ENCODE data around the gene CLDN16.

CLDN16 gene

GRCh38 chr3:190375246-190375645 is 12.7 kb upstream of the CLDN16 start:
- no peak for DNase-seq (ENCODE audit: low spot score)

GRCh38 chr3:190375671-190376070 is 12.3 kb upstream of the CLDN16 start:
- H3K27ac ChIP-seq (ENCODE audit: poor library complexity, severe bottlenecking), result no peak overlapping the region

More at GRCh38 chr3:190375246-190375645, 12.7 kb upstream of the CLDN16 start:
- H3K4me3 ChIP-seq (ENCODE audit: severe bottlenecking), result no peak overlapping the region
- H3K4me1 ChIP-seq (ENCODE audit: insufficient read depth, poor library complexity, severe bottlenecking), result peaks cover 52% of the 10 kb centered on the region
- peak overlapping the region; percentile 65 for H3K27ac ChIP-seq (ENCODE audit: poor library complexity, severe bottlenecking)
- no peaks in the 10 kb centered on the region for H3K36me3 ChIP-seq (ENCODE audit: low read depth)
- no peaks in the 10 kb centered on the region for H3K9me3 ChIP-seq (ENCODE audit: severe bottlenecking)
- H3K27me3 ChIP-seq (ENCODE audit: insufficient read depth, poor library complexity, severe bottlenecking), result no peaks in the 10 kb centered on the region
- ATAC-seq (ENCODE audit: low read depth), result no peak
- no peak for TF ChIP-seq CTCF (IDR thresholded peaks at IDR 0.05; ENCODE audit: poor library complexity, severe bottlenecking)

GRCh38 chr3:190378240-190378891 is 9.6 kb upstream of the CLDN16 start:
- DNase-seq (ENCODE audit: low spot score) (no peak), ATAC-seq (ENCODE audit: low read depth) (peak; percentile 62)
- Histone ChIP-seq H3K27me3 (ENCODE audit: insufficient read depth, poor library complexity, severe bottlenecking) (no peaks in the 10 kb centered on the region), H3K36me3 (ENCODE audit: low read depth) (no peaks in the 10 kb centered on the region), H3K27ac (ENCODE audit: poor library complexity, severe bottlenecking) (peak overlapping the region; percentile 17), H3K4me3 (ENCODE audit: severe bottlenecking) (no peak overlapping the region), H3K4me1 (ENCODE audit: insufficient read depth, poor library complexity, severe bottlenecking) (peaks cover 54% of the 10 kb centered on the region), H3K9me3 (ENCODE audit: severe bottlenecking) (no peaks in the 10 kb centered on the region)
- TF ChIP-seq CTCF (IDR thresholded peaks at IDR 0.05; ENCODE audit: poor library complexity, severe bottlenecking), result no peak

More at GRCh38 chr3:190375671-190376070, 12.3 kb upstream of the CLDN16 start:
- Histone ChIP-seq H3K9me3 (ENCODE audit: severe bottlenecking) (no peaks in the 10 kb centered on the region), H3K4me1 (ENCODE audit: insufficient read depth, poor library complexity, severe bottlenecking) (peaks cover 47% of the 10 kb centered on the region), H3K27me3 (ENCODE audit: insufficient read depth, poor library complexity, severe bottlenecking) (no peaks in the 10 kb centered on the region), H3K36me3 (ENCODE audit: low read depth) (no peaks in the 10 kb centered on the region), H3K4me3 (ENCODE audit: severe bottlenecking) (no peak overlapping the region)
- TF ChIP-seq CTCF (IDR thresholded peaks at IDR 0.05; ENCODE audit: poor library complexity, severe bottlenecking), result no peak
- no peak for ATAC-seq (ENCODE audit: low read depth)
- DNase-seq (ENCODE audit: low spot score), result no peak

- ATAC-seq (ENCODE audit: low read depth), result no peak
- no peak for TF ChIP-seq CTCF (IDR thresholded peaks at IDR 0.05; ENCODE audit: poor library complexity, severe bottlenecking)
- DNase-seq (ENCODE audit: low spot score), result no peak
- Histone ChIP-seq H3K4me3 (ENCODE audit: severe bottlenecking) (no peak overlapping the region), H3K27me3 (ENCODE audit: insufficient read depth, poor library complexity, severe bottlenecking) (no peaks in the 10 kb centered on the region), H3K4me1 (ENCODE audit: insufficient read depth, poor library complexity, severe bottlenecking) (peaks cover 36% of the 10 kb centered on the region), H3K36me3 (ENCODE audit: low read depth) (no peaks in the 10 kb centered on the region), H3K27ac (ENCODE audit: poor library complexity, severe bottlenecking) (no peak overlapping the region), H3K9me3 (ENCODE audit: severe bottlenecking) (no peaks in the 10 kb centered on the region)
Measured at GRCh38 chr3:190380184-190380583, 7.8 kb upstream of the CLDN16 start.

- H3K27ac ChIP-seq (ENCODE audit: poor library complexity, severe bottlenecking), result peak overlapping the region; percentile 81
- H3K27me3 ChIP-seq (ENCODE audit: insufficient read depth, poor library complexity, severe bottlenecking), result no peaks in the 10 kb centered on the region
- no peaks in the 10 kb centered on the region for H3K9me3 ChIP-seq (ENCODE audit: severe bottlenecking)
- no peak for ATAC-seq (ENCODE audit: low read depth)
- H3K4me3 ChIP-seq (ENCODE audit: severe bottlenecking), result no peak overlapping the region
- no peak for DNase-seq (ENCODE audit: low spot score)
- H3K36me3 ChIP-seq (ENCODE audit: low read depth), result no peaks in the 10 kb centered on the region
- no peak for TF ChIP-seq CTCF (IDR thresholded peaks at IDR 0.05; ENCODE audit: poor library complexity, severe bottlenecking)
- peaks cover 42% of the 10 kb centered on the region for H3K4me1 ChIP-seq (ENCODE audit: insufficient read depth, poor library complexity, severe bottlenecking)
Measured at GRCh38 chr3:190381441-190381840, 6.5 kb upstream of the CLDN16 start.

Measured in RWPE2 (cell line).